Panc1 (cell line): Measurements from ENCODE around the gene CD4. TPM values are rescaled to one million over a fixed set of nuclear protein-coding genes. Genes with fewer than 3 reads are reported as not detected.

Source experiments
- ATAC-seq: fragments of 200-7000 bp; cut with Tn5 transposase; 2 replicates; pipeline ENCODE4 v1.9.1; 2020; ENCODE audit warnings: mild to moderate bottlenecking, moderate library complexity
- BruUV-seq: library from RNA; stranded (reverse); fragments of 400-500 nt; replicated peaks from 2 replicates; lab custom pipeline; 2021; lab: Mats Ljungman, UMichigan
- CTCF ChIA-PET: fragments of 300-600 bp; sonication (Branson Sonifier 250); formaldehyde crosslinking; loops from one replicate; lab custom pipeline; 2022; ENCODE audit warnings: antibody characterized with exemption; lab: Charles Lee
- POLR2A ChIA-PET: fragments of 300-600 bp; sonication (Branson Sonifier 250); formaldehyde crosslinking; loops from one replicate; lab custom pipeline; 2022; ENCODE audit warnings: antibody characterized with exemption; lab: Charles Lee
- DNase-seq: peaks from one replicate; pipeline ENCODE4 v3.0.0-alpha.2; 2010; ENCODE audit warnings: low read depth, low spot score
- H3K27ac ChIP-seq: 2 replicates; pipeline ENCODE4 v1.5.1; 2011; ENCODE audit warnings: mild to moderate bottlenecking, low read length, inconsistent platforms
- H3K27me3 ChIP-seq: fragments of 200-500 bp; sonication (Bioruptor generic); 2 replicates; pipeline ENCODE4 v1.6.0; 2014; ENCODE audit warnings: low read length, inconsistent platforms; ENCODE audit not compliant: control insufficient read depth, insufficient read depth
- H3K36me3 ChIP-seq: fragments of 200-500 bp; sonication (Bioruptor generic); 2 replicates; pipeline ENCODE4 v1.5.1; 2014; ENCODE audit warnings: inconsistent platforms, mild to moderate bottlenecking, low read length, moderate library complexity; ENCODE audit not compliant: control insufficient read depth, insufficient read depth
- H3K4me1 ChIP-seq: 2 replicates; pipeline ENCODE4 v1.5.1; 2011; ENCODE audit warnings: inconsistent platforms, mild to moderate bottlenecking, low read length, moderate library complexity; ENCODE audit not compliant: control insufficient read depth, insufficient read depth
- H3K4me3 ChIP-seq, 2 experiments: 2 replicates each; pipeline ENCODE4 v1.5.1; 2011 to 2012; ENCODE audit warnings: low read depth in 2 of 2, low read length in 2 of 2, mild to moderate bottlenecking in 2 of 2, inconsistent platforms in 1 of 2, moderate library complexity in 1 of 2
- H3K9me3 ChIP-seq: fragments of 200-500 bp; sonication (Bioruptor generic); 2 replicates; pipeline ENCODE4 v1.5.1; 2014; ENCODE audit warnings: low read depth, mild to moderate bottlenecking, inconsistent platforms, low read length, moderate library complexity; ENCODE audit not compliant: control insufficient read depth, insufficient read depth
- POLR2AphosphoS5 ChIP-seq: IDR thresholded peaks from 2 replicates; pipeline ENCODE4 v1.6.1; 2012; ENCODE audit warnings: mild to moderate bottlenecking, low read depth, low read length, moderate library complexity
- SIN3A ChIP-seq: IDR thresholded peaks from 2 replicates; pipeline ENCODE4 v1.6.1; 2012; ENCODE audit warnings: low read depth, mild to moderate bottlenecking, low read length, moderate library complexity, borderline replicate concordance; ENCODE audit not compliant: insufficient read depth
- TCF7L2 ChIP-seq: IDR thresholded peaks from 2 replicates; pipeline ENCODE4 v1.6.1; 2011; ENCODE audit warnings: mild to moderate bottlenecking, low read depth, low read length, inconsistent platforms
- in situ Hi-C: cut with HindIII; loops from 2 replicates; pipeline ENCODE4 v1.10.0; 2016; ENCODE audit warnings: low sequenced_read_pairs, low pct_unique_long_range_greater_than_20kb
- intact Hi-C: fragments of 100-400 bp; cut with micrococcal nuclease; formaldehyde crosslinking; loops from one replicate; pipeline ENCODE4 v1.10.0; 2022; ENCODE audit not compliant: unreplicated experiment
- total RNA-seq: library from RNA; stranded (reverse); gene quantifications from one replicate; pipeline ENCODE4 v1.2.1, GENCODE V29; 2021; ENCODE audit not compliant: unreplicated experiment
- TF ChIP-seq, protein P1 (sequence below), 2 experiments: IDR thresholded peaks; 2 replicates each; pipeline ENCODE4 v1.6.1; 2011 to 2012; ENCODE audit warnings: low read depth in 2 of 2, control low read depth in 1 of 2, low read length in 1 of 2, mild to moderate bottlenecking in 1 of 2, moderate library complexity in 1 of 2; ENCODE audit not compliant: insufficient read depth in 1 of 2
- TF ChIP-seq, protein P2 (sequence below): fragments of 450-650 bp; IDR thresholded peaks from 2 replicates; pipeline ENCODE4 v1.5.1; 2017; ENCODE audit warnings: mild to moderate bottlenecking

The CD4 gene
- total RNA-seq, 1 experiment from 2014 or later, result 0.23 TPM

DNA sequence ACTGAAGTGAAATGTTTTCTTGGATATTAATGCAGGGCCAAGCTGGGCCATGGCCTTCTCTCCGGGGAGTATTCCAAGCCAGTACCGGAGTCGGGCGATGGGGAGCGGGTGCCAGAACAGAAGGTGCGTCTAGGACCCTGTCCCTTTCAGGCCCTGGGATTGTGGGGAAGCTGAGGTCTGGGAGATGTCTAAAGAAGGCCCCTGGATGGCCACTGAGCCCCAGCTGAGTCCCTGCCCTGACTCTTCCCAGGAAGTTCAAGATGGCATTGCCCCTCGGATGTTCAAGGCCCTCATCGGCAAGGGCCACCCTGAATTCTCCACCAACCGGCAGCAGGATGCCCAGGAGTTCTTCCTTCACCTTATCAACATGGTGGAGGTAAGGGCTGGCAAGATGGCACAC is 70.8 kb downstream of the CD4 start:
- no peak for TF ChIP-seq SIN3A
- TF ChIP-seq, protein P1, sequence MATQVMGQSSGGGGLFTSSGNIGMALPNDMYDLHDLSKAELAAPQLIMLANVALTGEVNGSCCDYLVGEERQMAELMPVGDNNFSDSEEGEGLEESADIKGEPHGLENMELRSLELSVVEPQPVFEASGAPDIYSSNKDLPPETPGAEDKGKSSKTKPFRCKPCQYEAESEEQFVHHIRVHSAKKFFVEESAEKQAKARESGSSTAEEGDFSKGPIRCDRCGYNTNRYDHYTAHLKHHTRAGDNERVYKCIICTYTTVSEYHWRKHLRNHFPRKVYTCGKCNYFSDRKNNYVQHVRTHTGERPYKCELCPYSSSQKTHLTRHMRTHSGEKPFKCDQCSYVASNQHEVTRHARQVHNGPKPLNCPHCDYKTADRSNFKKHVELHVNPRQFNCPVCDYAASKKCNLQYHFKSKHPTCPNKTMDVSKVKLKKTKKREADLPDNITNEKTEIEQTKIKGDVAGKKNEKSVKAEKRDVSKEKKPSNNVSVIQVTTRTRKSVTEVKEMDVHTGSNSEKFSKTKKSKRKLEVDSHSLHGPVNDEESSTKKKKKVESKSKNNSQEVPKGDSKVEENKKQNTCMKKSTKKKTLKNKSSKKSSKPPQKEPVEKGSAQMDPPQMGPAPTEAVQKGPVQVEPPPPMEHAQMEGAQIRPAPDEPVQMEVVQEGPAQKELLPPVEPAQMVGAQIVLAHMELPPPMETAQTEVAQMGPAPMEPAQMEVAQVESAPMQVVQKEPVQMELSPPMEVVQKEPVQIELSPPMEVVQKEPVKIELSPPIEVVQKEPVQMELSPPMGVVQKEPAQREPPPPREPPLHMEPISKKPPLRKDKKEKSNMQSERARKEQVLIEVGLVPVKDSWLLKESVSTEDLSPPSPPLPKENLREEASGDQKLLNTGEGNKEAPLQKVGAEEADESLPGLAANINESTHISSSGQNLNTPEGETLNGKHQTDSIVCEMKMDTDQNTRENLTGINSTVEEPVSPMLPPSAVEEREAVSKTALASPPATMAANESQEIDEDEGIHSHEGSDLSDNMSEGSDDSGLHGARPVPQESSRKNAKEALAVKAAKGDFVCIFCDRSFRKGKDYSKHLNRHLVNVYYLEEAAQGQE (IDR thresholded peaks at IDR 0.05; ENCODE audit: insufficient read depth in 1 of 2, low read depth in 2 of 2, low read length in 1 of 2), result no peak
- TF ChIP-seq, protein P2, sequence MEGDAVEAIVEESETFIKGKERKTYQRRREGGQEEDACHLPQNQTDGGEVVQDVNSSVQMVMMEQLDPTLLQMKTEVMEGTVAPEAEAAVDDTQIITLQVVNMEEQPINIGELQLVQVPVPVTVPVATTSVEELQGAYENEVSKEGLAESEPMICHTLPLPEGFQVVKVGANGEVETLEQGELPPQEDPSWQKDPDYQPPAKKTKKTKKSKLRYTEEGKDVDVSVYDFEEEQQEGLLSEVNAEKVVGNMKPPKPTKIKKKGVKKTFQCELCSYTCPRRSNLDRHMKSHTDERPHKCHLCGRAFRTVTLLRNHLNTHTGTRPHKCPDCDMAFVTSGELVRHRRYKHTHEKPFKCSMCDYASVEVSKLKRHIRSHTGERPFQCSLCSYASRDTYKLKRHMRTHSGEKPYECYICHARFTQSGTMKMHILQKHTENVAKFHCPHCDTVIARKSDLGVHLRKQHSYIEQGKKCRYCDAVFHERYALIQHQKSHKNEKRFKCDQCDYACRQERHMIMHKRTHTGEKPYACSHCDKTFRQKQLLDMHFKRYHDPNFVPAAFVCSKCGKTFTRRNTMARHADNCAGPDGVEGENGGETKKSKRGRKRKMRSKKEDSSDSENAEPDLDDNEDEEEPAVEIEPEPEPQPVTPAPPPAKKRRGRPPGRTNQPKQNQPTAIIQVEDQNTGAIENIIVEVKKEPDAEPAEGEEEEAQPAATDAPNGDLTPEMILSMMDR, result no peak
- TF ChIP-seq TCF7L2, result no peak
- TF ChIP-seq POLR2AphosphoS5, result no peak
- ChIA-PET CTCF (interaction anchor here (0.6 kb wide), 1 partner anchor 58 kb away, joined by 3 read pairs; no protein-coding TSS in a partner anchor), POLR2A (no interaction called here)
- intact Hi-C loops (no loop called here), in situ Hi-C loops (no loop called here)
- no peak for ATAC-seq
- no TSS peak for BruUV-seq
- H3K36me3 ChIP-seq, result peaks cover 4% of the 10 kb centered on the region
- H3K27me3 ChIP-seq, result no peaks in the 10 kb centered on the region
- H3K27ac ChIP-seq, result no peak overlapping the region
- no peaks in the 10 kb centered on the region for H3K4me1 ChIP-seq
- H3K4me3 ChIP-seq, result no peak overlapping the region
- no peaks in the 10 kb centered on the region for H3K9me3 ChIP-seq
- DNase-seq, result no peak

DNA sequence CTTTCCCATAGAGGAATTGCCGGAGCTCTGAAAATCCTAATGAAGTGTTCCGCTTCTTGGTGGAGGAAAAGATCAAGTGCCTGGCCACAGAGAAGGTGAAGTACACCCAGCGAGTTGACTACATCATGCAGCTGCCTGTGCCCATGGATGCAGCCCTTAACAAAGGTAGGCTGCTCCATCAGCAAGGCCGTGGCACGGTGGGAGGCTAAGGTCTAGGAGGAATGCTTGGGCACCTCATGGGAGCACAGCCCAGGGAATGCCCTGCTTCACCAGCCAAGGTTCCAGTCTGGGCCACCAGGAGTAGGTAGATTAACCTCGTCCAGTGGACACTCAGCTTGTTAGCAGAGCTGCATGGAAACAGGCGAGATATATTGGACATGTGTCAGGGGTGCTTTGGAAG is 71.6 kb downstream of the CD4 start:
- CTCF ChIA-PET, result interaction anchor here (0.6 kb wide), 1 partner anchor 9 kb away, joined by 4 read pairs; no protein-coding TSS in a partner anchor
- intact Hi-C loops (no loop called here), in situ Hi-C loops (no loop called here)
- no TSS peak for BruUV-seq
- Histone ChIP-seq H3K4me1 (no peaks in the 10 kb centered on the region), H3K27me3 (no peaks in the 10 kb centered on the region), H3K36me3 (peaks cover 4% of the 10 kb centered on the region), H3K9me3 (no peaks in the 10 kb centered on the region), H3K4me3 (no peak overlapping the region), H3K27ac (no peak overlapping the region)
- ATAC-seq, result no peak
- POLR2A ChIA-PET, result no interaction called here
- no peak for DNase-seq
- TF ChIP-seq, protein P1 (IDR thresholded peaks at IDR 0.05; ENCODE audit: insufficient read depth in 1 of 2, low read depth in 2 of 2, low read length in 1 of 2), result no peak
- TF ChIP-seq TCF7L2 (no peak), POLR2AphosphoS5 (no peak), SIN3A (no peak)
- TF ChIP-seq, protein P2, result no peak
